HG03342 (cell line): Measurements from ENCODE around the gene NUDT5.

Experiments used
- ATAC-seq: cut with Tn5 transposase; IDR thresholded peaks from one replicate; pipeline ENCODE4 v1.9.1; 2021; ENCODE audit warnings: mild to moderate bottlenecking, moderate library complexity; ENCODE audit not compliant: unreplicated experiment

The NUDT5 gene

DNA sequence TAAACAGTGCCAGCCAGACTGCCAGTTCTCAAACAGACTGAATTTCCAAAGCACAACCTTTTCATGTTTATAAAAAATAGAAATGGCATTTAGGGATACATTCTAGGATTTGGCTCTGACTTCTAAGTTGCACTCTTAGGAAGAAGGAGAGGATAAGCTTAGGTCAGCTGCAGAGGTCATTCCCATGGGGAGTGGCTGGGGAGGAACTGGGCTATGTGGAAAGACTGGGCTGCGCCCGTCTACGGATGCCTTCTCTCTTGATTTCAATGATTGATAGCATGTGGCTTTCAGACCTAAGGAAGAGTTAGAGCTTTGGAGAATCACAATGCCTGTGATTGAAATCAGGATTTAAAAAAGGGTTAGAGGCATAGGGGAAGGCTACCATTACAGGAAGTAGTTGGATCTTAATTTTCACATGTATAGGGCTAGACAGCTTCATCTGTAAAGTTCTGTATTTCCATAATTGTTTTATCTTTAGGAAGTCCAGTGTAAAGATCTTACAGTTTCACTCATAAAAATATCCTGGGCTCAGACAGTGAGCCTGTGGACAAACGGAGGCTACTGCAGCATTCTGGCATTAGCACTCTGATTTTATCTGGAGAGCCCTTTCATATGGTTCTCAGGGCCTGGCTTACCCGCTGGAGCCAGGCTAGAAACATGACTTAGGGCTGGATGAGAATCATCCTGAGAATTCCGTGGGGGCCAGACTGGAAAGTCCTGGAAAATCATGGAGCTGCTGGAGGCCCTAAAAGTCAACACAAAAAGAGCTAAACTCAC lies 29.5 kb downstream of the NUDT5 start:
- ATAC-seq: no peak

DNA sequence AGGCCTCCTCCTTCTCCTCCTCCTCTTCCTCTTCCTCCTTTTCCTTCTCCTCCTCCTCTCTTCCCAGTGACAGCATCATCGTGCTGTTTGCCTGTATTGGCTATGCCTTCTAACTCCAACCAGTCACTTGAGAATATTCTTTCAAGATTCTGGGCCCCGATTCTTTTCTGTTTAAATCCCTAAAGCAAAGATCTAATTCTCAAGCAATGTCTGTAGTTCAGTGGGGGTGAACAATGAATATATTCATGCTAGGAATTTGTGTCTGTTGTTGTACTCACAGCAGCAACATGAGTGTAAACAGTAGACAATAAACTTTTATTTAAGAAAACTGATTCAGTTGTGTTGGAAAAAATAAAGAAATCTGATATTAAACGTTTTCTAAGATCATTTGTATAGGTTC lies 30.7 kb downstream of the NUDT5 start:
- ATAC-seq: no peak

DNA sequence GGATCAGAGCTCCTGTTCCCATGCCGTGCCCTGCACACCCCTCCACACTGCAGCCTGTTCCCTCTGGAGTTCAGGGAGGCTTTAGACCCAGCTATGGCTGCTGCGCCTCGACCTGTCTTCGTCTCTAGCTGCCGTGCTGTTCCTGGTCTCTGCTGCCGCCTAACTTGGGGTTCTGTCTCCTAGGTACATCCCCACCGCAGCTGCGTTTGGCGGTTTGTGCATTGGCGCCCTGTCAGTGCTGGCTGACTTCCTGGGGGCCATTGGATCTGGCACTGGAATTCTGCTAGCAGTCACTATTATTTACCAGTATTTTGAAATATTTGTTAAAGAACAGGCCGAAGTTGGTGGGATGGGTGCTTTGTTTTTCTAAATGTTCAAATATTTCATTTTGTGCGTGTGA lies 31.6 kb downstream of the NUDT5 start:
- no peak for ATAC-seq

DNA sequence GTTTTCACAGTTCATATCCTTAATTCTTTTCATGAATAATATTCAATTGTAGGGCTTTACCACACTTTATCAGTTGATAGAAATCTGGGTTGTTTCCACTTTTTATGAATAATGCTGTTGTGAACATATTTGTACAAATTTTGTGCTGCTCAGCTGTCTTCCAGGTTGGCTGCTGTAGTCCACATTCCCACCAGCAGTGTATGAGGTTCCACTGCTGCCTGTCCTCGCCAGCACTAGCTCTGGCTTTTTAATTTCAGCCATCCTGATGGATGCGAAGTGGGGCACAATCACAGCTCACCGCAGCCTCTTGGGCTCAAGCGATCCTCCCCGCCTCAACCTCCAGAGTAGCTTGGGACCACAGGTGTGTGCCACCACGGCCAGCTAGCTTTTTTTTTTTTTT lies 32.8 kb downstream of the NUDT5 start:
- ATAC-seq: no peak

DNA sequence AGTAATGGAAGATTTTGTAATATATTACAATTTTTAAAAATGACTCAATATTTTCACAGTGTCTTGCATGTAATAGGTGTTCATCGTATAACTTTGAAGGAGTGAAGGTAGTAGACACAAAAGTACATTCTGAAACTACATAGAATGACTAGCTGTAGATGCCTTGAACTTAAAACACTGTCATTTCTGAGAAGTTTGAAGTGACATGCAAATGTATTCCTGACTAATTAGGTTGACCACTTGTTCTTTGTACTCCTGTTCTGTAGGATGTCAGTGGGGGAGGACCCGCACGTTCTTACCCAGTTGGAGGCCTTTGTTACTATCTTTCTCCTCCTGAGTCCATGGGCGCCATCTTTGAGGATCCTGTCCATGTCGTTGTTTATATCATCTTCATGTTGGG lies 35.0 kb downstream of the NUDT5 start:
- no peak for ATAC-seq

DNA sequence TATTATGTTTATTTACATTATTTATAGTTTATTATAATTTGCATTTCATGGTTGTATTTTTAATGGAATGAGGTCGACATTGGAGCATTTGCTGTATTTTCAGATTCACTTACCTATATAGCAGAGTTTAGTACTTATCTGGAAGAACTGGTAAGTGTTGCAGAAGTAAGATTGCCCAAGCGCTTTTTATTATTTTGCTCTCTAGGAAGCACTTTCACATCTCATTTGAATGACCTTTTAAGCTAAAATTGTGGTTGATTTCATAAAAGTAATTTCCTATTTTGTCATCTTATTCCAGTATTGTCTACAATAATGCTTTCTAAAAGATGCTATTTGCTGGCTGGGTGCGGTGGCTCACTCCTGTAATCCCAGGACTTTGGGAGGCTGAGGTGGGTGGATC lies 37.6 kb downstream of the NUDT5 start:
- ATAC-seq: no peak

DNA sequence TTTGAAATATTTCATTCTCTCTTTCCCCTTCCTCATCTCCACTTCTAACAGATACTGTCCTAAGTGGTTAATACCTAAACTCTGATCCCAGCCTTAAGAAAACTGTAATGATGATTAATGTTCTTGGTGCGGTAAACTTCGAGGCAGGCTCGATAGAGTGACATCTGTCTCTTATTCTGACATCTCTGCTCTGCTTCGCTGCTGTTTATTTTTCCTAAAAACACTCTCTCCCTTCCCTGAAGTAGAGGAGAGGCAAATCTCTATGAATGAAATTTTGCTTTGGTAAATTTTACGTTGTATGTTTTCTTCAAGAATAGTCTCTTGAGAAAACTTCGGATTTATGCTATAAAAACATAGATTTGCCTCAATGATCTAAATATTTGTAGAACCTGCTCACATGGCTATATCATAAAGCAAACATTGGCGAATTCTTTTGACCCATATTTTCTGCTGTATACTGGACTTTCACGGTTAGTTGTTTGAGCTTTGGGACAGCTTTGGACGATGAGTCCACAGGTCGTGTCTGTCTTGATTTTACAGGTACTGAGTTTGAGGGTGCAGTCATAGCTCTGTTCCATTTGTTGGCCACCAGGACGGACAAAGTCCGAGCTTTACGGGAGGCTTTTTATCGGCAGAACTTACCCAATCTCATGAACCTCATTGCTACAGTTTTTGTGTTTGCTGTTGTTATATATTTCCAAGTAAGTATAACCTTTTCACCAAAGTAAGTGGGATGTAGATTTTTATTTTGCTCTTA lies 39.1 kb downstream of the NUDT5 start:
- ATAC-seq: no peak

DNA sequence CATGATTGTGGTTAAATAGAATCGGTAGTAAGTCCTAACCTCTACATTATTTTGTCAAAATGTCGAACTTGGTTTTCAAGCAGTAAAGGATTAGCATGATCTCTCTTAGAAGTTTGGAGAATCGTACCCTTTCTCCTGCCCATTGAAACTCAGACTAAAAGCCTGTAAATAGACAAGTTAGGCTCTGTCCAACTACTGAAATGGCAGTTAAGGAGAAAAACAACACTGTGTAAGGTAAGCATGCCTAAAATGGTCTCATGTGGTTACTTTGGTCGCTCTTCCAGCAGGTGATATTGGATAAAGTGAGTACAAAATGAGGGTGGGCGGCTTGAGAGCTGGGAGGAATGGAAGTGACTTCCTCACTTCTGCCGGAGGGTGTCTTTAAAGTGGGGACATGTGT lies 41.2 kb downstream of the NUDT5 start:
- no peak for ATAC-seq

DNA sequence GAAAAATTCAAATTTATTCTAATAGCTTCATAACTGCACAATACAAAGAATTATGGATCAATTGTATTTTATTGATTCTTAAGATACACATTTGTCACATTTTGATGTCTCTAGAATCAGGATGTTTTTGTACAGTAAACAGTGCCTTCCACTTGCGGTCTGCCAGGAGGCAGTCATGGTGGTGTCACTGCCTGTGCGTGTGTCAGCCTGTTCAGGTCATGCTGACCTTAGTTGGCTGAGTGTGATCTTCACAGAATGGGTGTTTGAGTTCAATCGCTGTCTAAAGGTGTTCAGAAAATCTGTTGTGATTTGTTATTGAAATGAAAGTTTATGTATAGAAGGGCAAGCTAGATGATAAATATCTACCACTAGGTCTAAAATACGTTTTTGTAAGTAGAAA lies 45.5 kb downstream of the NUDT5 start:
- no peak for ATAC-seq

DNA sequence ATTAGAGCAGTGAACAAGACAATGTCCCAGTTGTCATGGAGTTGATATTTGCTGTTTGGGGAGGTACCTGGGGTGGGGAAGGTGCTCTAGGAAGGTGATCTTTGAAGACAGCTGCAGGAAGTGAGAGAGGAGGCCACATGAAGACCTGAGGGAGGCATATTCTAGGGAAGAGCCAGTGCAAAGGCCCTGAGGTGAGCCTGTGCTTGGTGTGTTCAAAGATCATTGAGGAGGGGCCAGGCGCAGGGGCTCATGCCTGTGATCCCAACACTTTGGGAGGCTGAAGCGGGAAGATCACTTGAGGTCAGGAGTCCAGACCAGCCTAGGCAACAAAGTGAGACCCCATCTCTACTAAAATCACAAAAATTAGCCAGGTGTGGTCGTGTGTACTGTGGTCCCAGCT lies 51.2 kb downstream of the NUDT5 start:
- no peak for ATAC-seq

DNA sequence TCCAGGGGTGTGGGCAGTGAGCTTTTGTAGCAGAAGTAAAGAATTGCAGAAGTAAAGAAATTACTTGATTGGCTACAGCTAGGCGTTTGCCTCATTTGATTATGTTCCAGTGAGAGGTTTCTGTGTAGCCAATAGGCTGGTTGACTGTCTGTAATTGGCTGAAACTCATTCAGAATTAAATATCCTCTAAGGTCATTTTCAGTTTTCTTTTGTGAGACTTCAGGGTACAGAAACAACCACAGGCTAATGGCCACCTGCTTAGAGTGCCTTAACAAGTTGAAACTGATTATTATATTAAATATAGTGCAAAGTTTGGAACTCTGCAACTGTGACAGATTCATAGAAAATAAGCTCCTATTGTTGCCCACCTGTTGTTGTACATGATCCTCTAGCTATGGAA lies 55.7 kb downstream of the NUDT5 start:
- no peak for ATAC-seq

DNA sequence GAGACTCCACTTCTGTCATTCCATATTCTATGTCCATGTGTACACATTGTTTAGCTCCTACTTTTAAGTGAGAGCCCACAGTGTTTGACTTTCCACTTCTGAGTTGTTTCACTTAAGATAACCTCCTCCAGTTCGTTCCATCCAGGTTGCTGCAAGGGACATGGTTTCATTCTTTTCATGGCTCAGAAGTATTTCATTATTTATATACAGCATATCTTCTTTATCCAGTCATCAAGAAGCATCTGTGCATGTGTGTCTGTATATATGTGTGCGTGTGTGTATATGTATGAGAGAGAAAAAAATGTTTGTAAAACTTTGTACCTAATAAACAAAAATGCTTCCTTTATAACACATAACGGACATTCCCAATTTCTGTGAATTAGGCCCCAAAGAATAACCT lies 60.1 kb downstream of the NUDT5 start:
- ATAC-seq: no peak

DNA sequence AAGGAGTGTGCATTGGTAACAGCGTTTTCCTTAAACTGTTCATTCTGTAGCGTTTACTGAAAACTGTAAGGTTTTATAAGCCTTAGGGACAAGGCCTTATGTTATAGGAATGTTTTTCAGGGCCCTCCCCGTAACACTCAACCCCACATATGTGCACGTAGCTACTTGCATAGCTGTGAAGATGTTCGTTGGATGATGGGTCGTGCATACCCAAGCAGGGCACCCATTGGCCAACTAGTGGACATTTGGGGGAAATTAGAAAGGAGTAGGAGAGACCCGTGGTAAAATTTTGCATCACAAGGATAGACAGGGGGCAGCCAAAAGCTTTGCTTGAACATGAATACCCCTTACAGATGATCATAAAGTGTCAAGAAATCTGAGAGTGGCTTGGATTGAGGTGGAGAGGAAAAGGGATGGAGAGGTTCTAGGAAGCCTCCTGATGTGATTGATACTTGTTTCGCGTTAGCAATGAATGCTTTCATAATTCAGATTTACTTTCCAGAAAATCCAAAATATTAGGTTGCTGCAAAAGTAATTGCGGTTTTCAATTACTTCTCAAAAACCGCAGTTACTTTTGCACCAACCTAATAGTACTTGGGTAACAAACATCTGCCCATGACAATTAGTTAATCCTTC lies 65.3 kb downstream of the NUDT5 start:
- peak; percentile 39 for ATAC-seq

DNA sequence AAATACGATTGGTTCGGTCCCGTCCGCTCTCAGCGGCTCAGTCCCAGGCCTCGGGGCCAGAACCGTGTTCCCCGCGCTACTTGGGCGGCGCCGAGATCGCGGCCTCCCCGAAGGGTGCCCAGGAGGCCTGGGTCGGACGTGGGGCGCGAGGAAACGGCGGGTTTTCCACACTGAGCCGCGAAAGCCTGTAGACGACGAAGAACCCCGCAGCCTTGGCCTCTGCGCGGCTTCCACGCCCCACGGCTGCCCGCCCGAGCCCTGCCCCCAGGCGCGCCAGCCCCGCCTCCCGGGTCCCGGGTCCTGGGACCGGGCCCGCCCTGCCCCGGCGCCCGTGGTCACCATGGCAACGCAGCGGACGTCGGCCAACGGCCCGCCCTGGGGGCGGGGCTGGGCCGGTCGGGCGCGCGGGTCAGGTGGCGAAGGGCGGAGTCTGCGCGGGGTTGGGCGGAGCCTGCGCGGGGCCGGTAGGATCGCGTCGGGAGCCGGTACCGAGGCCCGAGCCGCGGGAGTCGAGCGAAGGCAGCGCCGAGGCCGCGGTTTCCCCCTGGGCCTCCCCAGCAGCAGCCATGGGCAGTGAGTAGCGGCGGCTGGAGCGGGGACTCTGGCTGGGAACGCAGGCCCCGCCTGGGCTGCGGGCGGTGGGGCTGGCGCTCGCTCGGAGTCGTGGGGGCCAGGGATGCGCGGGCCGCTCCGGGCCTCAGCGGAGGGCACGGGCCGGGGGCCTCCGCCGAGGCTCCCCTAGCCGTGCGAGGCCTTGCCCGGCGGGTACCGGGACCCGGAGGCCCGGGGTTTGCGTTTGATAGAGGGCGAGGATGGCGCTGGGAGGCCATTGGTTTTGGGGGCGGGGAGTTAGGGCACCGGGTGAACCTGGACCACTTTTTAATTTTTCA lies 66.2 kb downstream of the NUDT5 start, which contains the start of gene SEC61A2:
Gene SEC61A2, plus strand, starts transcription at position 456 of the 890 bp plus-strand sequence. Its CDS starts 111 bp downstream, at position 567.
- peak; percentile 87 for ATAC-seq

DNA sequence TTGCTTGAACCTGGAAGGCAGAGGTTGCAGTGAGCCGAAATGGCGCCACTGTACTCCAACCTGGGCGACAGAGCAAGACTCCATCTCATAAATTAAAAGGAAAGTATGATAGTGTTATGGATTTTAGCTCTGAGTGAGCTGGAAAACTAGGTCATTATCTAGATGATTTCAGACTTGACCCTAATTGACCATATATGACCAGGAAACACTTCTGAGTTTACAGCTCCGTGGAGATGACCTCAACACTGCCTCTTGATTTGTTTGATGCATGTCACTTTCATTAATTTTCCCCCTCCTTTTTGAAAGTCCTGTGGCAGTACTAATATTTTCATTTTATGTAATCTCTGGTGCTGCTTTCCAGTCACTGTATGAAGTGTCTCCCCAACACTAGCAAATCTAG lies 74.0 kb downstream of the NUDT5 start:
- ATAC-seq: no peak
